Neural cell (in vitro differentiated cells): ENCODE measurements around the gene NHS. TPM values are rescaled to one million over a fixed set of nuclear protein-coding genes. Genes with fewer than 3 reads are reported as not detected.

Source experiments
- H2AFZ ChIP-seq: fragments of 200-600, 300-800 bp; sonication (generic), shearing (Covaris generic); 2 replicates; pipeline ENCODE4 v1.6.0; 2014; ENCODE audit warnings: low read depth, mild to moderate bottlenecking, antibody characterized with exemption, low read length, moderate library complexity
- H3F3A ChIP-seq: fragments of 200-600 bp; shearing (Covaris generic); 2 replicates; pipeline ENCODE4 v1.6.1; 2016; ENCODE audit warnings: mild to moderate bottlenecking, moderate library complexity, mixed read lengths, antibody characterized with exemption, low read length; ENCODE audit not compliant: insufficient read depth, poor library complexity, severe bottlenecking
- H3K27ac ChIP-seq: fragments of 200-600, 300-800 bp; sonication (generic), shearing (Covaris generic); 2 replicates; pipeline ENCODE4 v1.5.1; 2014; ENCODE audit warnings: mild to moderate bottlenecking, low read length, moderate library complexity
- H3K27me3 ChIP-seq: fragments of 300-800, 200-600 bp; sonication (generic), shearing (Covaris generic); 2 replicates; pipeline ENCODE4 v1.6.0; 2014; ENCODE audit warnings: mild to moderate bottlenecking, low read depth, low read length, moderate library complexity; ENCODE audit not compliant: insufficient read depth
- H3K36me3 ChIP-seq: fragments of 300-800, 200-600 bp; sonication (generic), shearing (Covaris generic); 2 replicates; pipeline ENCODE4 v1.5.1; 2014; ENCODE audit warnings: mild to moderate bottlenecking, antibody characterized with exemption, low read length, moderate library complexity; ENCODE audit not compliant: insufficient read depth
- H3K4me2 ChIP-seq: fragments of 300-800, 200-600 bp; sonication (generic), shearing (Covaris generic); 2 replicates; pipeline ENCODE4 v1.6.0; 2014; ENCODE audit warnings: mild to moderate bottlenecking, low read length
- H3K4me3 ChIP-seq: fragments of 300-800, 200-600 bp; sonication (generic), shearing (Covaris generic); 2 replicates; pipeline ENCODE4 v1.5.1; 2014; ENCODE audit warnings: mild to moderate bottlenecking, low read length, moderate library complexity
- H3K79me2 ChIP-seq: fragments of 200-600 bp; shearing (Covaris generic); replicated peaks from 2 replicates; pipeline ENCODE4 v1.6.0; 2014; ENCODE audit warnings: mild to moderate bottlenecking, low read length, moderate library complexity; ENCODE audit not compliant: insufficient read depth
- H3K9ac ChIP-seq: fragments of 300-800, 200-600 bp; sonication (generic), shearing (Covaris generic); 2 replicates; pipeline ENCODE4 v1.6.1; 2016; ENCODE audit warnings: mild to moderate bottlenecking, low read length, mixed read lengths
- H3K9me2 ChIP-seq: fragments of 200-600 bp; shearing (Covaris generic); 2 replicates; pipeline ENCODE4 v1.6.1; 2016; ENCODE audit warnings: mild to moderate bottlenecking, low read length, mixed read lengths; ENCODE audit not compliant: insufficient read depth
- H3K9me3 ChIP-seq: fragments of 200-600, 300-800 bp; sonication (generic), shearing (Covaris generic); 2 replicates; pipeline ENCODE4 v1.6.1; 2016; ENCODE audit warnings: mild to moderate bottlenecking, mixed run types, low read length, moderate library complexity, mixed read lengths
- H4K20me1 ChIP-seq: fragments of 200-600 bp; shearing (Covaris generic); 2 replicates; pipeline ENCODE4 v1.6.1; 2016; ENCODE audit warnings: mild to moderate bottlenecking, mixed run types; ENCODE audit not compliant: insufficient read depth
- CTCF ChIP-seq: fragments of 450-650 bp; IDR thresholded peaks from 2 replicates; pipeline ENCODE4 v1.5.1; 2014; ENCODE audit warnings: antibody characterized with exemption, mild to moderate bottlenecking, moderate library complexity; ENCODE audit not compliant: poor library complexity, severe bottlenecking
- EP300 ChIP-seq: fragments of 450-650 bp; conservative IDR thresholded peaks from 2 replicates; pipeline ENCODE4 v1.6.1; 2014; ENCODE audit warnings: antibody characterized with exemption, mild to moderate bottlenecking, moderate library complexity; ENCODE audit not compliant: poor library complexity, severe bottlenecking
- EZH2 ChIP-seq: fragments of 200-600, 300-800 bp; shearing (Covaris generic), sonication (generic); IDR thresholded peaks from 2 replicates; pipeline ENCODE4 v1.6.1; 2014; ENCODE audit warnings: antibody characterized with exemption, low read length, borderline replicate concordance, mild to moderate bottlenecking; ENCODE audit not compliant: insufficient read depth, poor library complexity, severe bottlenecking
- MXI1 ChIP-seq: fragments of 450-650 bp; conservative IDR thresholded peaks from 2 replicates; pipeline ENCODE4 v1.6.1; 2014; ENCODE audit warnings: antibody characterized with exemption, mild to moderate bottlenecking; ENCODE audit not compliant: poor library complexity, severe bottlenecking
- POLR2AphosphoS5 ChIP-seq: IDR thresholded peaks from 2 replicates; pipeline ENCODE4 v1.6.1; 2012
- RAD21 ChIP-seq: fragments of 450-650 bp; conservative IDR thresholded peaks from 2 replicates; pipeline ENCODE4 v1.6.1; 2014; ENCODE audit warnings: antibody characterized with exemption, mild to moderate bottlenecking, moderate library complexity
- REST ChIP-seq: IDR thresholded peaks from 2 replicates; pipeline ENCODE4 v1.6.1; 2012; ENCODE audit warnings: borderline replicate concordance
- SMC3 ChIP-seq: fragments of 450-650 bp; conservative IDR thresholded peaks from 2 replicates; pipeline ENCODE4 v1.6.1; 2014; ENCODE audit warnings: antibody characterized with exemption, mild to moderate bottlenecking, moderate library complexity; ENCODE audit not compliant: poor library complexity
- TAF1 ChIP-seq: IDR thresholded peaks from 2 replicates; pipeline ENCODE4 v1.6.1; 2012; ENCODE audit warnings: low read depth
- polyA plus RNA-seq: library from polyadenylated mRNA; depleted of rRNA; stranded (reverse); fragments of >200 nt; gene quantifications from 2 replicates; pipeline ENCODE4 v1.2.3, GENCODE V29; 2014

NHS gene
- polyA plus RNA-seq, 1 donor from 2014 or later: 1.9 TPM

- Histone ChIP-seq H3K27ac (no peak overlapping the region), H3K9ac (no peak overlapping the region), H3F3A (no peaks in the 10 kb centered on the region), H2AFZ (no peak overlapping the region), H3K4me3 (no peak overlapping the region), H4K20me1 (no peaks in the 10 kb centered on the region), H3K27me3 (no peaks in the 10 kb centered on the region), H3K9me2 (no peaks in the 10 kb centered on the region), H3K36me3 (no peaks in the 10 kb centered on the region), H3K4me2 (no peak overlapping the region), H3K9me3 (no peaks in the 10 kb centered on the region), H3K79me2 (no peaks in the 10 kb centered on the region)
- no peak for TF ChIP-seq EP300
- TF ChIP-seq CTCF: no peak
- TF ChIP-seq TAF1: no peak
- no peak for TF ChIP-seq SMC3
- no peak for TF ChIP-seq MXI1
- TF ChIP-seq EZH2: no peak
- TF ChIP-seq RAD21: no peak
- no peak for TF ChIP-seq REST
- no peak for TF ChIP-seq POLR2AphosphoS5
Measured at GRCh38 chrX:17368002-17368401, 7.0 kb upstream of the NHS start.

GRCh38 chrX:17369309-17369708, 5.7 kb upstream of the NHS start:
- Histone ChIP-seq H3K27ac (no peak overlapping the region), H3K9ac (no peak overlapping the region), H2AFZ (no peak overlapping the region), H3K9me2 (no peaks in the 10 kb centered on the region), H3K4me2 (no peak overlapping the region), H3K79me2 (no peaks in the 10 kb centered on the region), H3F3A (no peaks in the 10 kb centered on the region), H3K4me3 (no peak overlapping the region), H3K36me3 (no peaks in the 10 kb centered on the region), H4K20me1 (no peaks in the 10 kb centered on the region), H3K27me3 (no peaks in the 10 kb centered on the region), H3K9me3 (no peaks in the 10 kb centered on the region)
- TF ChIP-seq POLR2AphosphoS5: no peak
- no peak for TF ChIP-seq TAF1

- no peak overlapping the region for H3K9ac ChIP-seq
- H3K9me3 ChIP-seq: no peaks in the 10 kb centered on the region
- H3K27me3 ChIP-seq: no peaks in the 10 kb centered on the region
- H3K9me2 ChIP-seq: no peaks in the 10 kb centered on the region
- no peak overlapping the region for H2AFZ ChIP-seq
- H3K27ac ChIP-seq: no peak overlapping the region
- H3K36me3 ChIP-seq: no peaks in the 10 kb centered on the region
- TF ChIP-seq CTCF: no peak
- no peak for TF ChIP-seq MXI1
- TF ChIP-seq EZH2: no peak
- no peak for TF ChIP-seq RAD21
- TF ChIP-seq EP300: no peak
- TF ChIP-seq REST: no peak
- H3K4me3 ChIP-seq: no peak overlapping the region
- no peaks in the 10 kb centered on the region for H4K20me1 ChIP-seq
- no peak overlapping the region for H3K4me2 ChIP-seq
- no peaks in the 10 kb centered on the region for H3F3A ChIP-seq
- H3K79me2 ChIP-seq: no peaks in the 10 kb centered on the region
Measured at GRCh38 chrX:17370191-17370590, 4.8 kb upstream of the NHS start.
